Stimulated activated naive CD8-positive, alpha-beta T cell treated with anti-CD3 and anti-CD28 coated beads, Interleukin-15, amount 100 ng/mL, for 72 hours (primary cell): ENCODE data around the gene DST.
"Not testable (repeated sequence)": the region's sequence is repeated elsewhere in the genome, so short reads cannot be mapped to it uniquely, and the experiment has no call there.

Experiments
- ATAC-seq: fragments of 150-1000 bp; cut with Tn5 transposase; 2 replicates; pipeline ENCODE4 v1.10.0; 2021; ENCODE audit warnings: mild to moderate bottlenecking, moderate library complexity
- DNase-seq, 2 donors: peaks; one replicate each; pipeline ENCODE4 v3.0.0; 2021 to 2022
- H3K27ac Mint-ChIP-seq, 2 donors: one replicate each; pipeline ENCODE4 v1.8.0; 2022; ENCODE audit warnings: mild to moderate bottlenecking in 2 of 2, mixed read lengths in 2 of 2, moderate library complexity in 2 of 2
- H3K27me3 Mint-ChIP-seq: one replicate; pipeline ENCODE4 v1.8.0; 2022; ENCODE audit warnings: mixed read lengths
- H3K4me1 Mint-ChIP-seq: one replicate; pipeline ENCODE4 v1.8.0; 2022; ENCODE audit warnings: mild to moderate bottlenecking, mixed read lengths
- H3K4me3 Mint-ChIP-seq, 2 donors: one replicate each; pipeline ENCODE4 v1.8.0; 2022; ENCODE audit warnings: mild to moderate bottlenecking in 2 of 2, mixed read lengths in 2 of 2, moderate library complexity in 1 of 2
- H3K9me3 Mint-ChIP-seq, 2 donors: one replicate each; pipeline ENCODE4 v1.8.0; 2022; ENCODE audit warnings: mixed read lengths in 2 of 2

The DST gene

GRCh38 chr6:56514395-56514794 lies 128.3 kb downstream of the DST start:
- ATAC-seq (no peak), DNase-seq (no peak)
- Mint-ChIP-seq H3K4me3 (no peak overlapping the region), H3K4me1 (no peaks in the 10 kb centered on the region), H3K27ac (no peak overlapping the region), H3K9me3 (peaks cover 0 to 5% of the 10 kb centered on the region in 2 donors), H3K27me3 (no peaks in the 10 kb centered on the region)

DNA sequence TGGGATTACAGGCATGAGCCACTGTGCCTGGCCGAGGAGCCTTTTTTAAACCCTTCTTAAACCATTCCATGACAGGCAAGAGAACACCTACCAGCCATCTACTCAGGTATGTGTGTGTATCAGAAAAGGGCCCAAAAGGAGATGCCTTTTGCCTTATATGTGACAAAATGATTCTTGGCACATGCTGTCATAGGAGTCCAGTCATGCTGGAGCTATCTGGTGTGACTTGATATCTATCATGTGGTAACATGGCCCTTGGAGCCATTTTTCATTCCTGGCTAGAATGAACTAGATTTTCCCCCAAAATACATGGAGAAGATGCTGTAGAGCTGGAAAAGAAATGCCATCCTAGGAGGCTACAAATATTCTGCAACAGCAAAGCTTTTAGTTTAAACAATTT lies 129.1 kb downstream of the DST start:
- no peaks in the 10 kb centered on the region for H3K4me1 Mint-ChIP-seq
- ATAC-seq: no peak
- no peaks in the 10 kb centered on the region for H3K9me3 Mint-ChIP-seq
- DNase-seq: no peak
- H3K27ac Mint-ChIP-seq: no peak overlapping the region
- H3K27me3 Mint-ChIP-seq: no peaks in the 10 kb centered on the region
- H3K4me3 Mint-ChIP-seq: no peak overlapping the region

DNA sequence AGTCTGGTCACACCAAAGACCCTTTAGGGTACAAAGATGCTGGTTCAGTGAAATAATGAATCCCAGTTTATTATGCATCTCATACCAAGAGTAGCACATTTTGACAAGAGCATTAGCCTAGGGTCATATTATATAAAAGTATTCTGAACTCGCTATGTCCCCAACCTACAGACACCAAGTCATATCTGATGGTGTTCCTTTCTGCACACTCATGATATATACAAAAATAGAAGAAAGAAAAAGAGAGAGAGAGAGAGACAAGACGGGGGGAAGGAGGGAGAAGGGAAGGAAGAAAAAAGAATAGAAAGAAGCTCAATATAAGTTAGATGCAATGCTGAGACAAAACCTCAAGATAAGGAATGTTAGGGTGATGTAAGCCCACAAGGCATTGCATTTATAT lies 131.1 kb downstream of the DST start:
- DNase-seq (no peak), ATAC-seq (no peak)
- Mint-ChIP-seq H3K9me3 (no peaks in the 10 kb centered on the region), H3K27ac (no peak overlapping the region), H3K27me3 (no peaks in the 10 kb centered on the region), H3K4me3 (no peak overlapping the region), H3K4me1 (no peaks in the 10 kb centered on the region)

GRCh38 chr6:56510984-56511531 lies 131.6 kb downstream of the DST start:
- no peak for DNase-seq
- no peak overlapping the region for H3K27ac Mint-ChIP-seq
- no peaks in the 10 kb centered on the region for H3K4me1 Mint-ChIP-seq
- no peaks in the 10 kb centered on the region for H3K9me3 Mint-ChIP-seq
- ATAC-seq: no peak
- no peak overlapping the region for H3K4me3 Mint-ChIP-seq
- no peaks in the 10 kb centered on the region for H3K27me3 Mint-ChIP-seq

DNA sequence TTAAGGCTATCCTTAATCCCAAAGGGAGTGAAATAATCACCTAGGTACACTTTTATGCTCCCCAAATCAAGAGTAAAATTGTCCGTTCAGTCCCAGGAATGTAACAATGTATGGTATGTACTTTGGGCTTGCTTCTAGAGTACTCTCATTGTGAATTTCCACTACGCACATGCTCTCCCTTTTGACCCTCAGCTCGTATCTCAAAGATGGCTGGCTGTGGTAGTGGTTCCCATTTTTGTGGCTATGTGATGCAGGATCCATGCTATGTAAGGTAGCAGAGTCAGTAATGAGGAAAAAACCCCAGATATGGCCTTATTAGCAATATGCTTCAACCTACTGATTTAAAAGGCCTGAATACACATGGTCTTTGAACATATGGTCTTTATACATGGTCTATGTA lies 133.7 kb downstream of the DST start:
- no peak overlapping the region for H3K27ac Mint-ChIP-seq
- ATAC-seq: no peak
- DNase-seq: no peak
- no peaks in the 10 kb centered on the region for H3K9me3 Mint-ChIP-seq
- no peak overlapping the region for H3K4me3 Mint-ChIP-seq
- no peaks in the 10 kb centered on the region for H3K27me3 Mint-ChIP-seq
- H3K4me1 Mint-ChIP-seq: no peaks in the 10 kb centered on the region

DNA sequence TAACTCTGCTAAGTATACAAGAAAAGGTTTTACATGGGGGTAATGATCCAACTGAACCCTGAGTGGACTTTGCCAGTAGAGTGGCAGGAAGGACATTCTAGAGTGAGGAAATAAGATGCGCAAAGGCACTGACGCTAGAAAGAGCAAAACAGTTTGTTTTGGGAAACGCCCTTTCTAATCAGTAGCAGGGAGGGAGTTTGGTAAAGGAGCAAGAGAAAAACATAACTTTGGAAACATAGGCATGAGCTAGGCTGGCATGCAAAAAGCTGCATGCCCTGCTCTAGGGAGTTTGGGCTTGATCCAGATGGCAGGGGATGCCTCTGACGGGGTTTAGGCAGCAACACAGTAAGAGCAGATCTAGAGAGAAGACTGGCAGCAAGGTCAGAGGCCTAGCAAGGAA lies 135.2 kb downstream of the DST start:
- Mint-ChIP-seq H3K27ac (no peak overlapping the region), H3K9me3 (no peaks in the 10 kb centered on the region), H3K27me3 (no peaks in the 10 kb centered on the region)

DNA sequence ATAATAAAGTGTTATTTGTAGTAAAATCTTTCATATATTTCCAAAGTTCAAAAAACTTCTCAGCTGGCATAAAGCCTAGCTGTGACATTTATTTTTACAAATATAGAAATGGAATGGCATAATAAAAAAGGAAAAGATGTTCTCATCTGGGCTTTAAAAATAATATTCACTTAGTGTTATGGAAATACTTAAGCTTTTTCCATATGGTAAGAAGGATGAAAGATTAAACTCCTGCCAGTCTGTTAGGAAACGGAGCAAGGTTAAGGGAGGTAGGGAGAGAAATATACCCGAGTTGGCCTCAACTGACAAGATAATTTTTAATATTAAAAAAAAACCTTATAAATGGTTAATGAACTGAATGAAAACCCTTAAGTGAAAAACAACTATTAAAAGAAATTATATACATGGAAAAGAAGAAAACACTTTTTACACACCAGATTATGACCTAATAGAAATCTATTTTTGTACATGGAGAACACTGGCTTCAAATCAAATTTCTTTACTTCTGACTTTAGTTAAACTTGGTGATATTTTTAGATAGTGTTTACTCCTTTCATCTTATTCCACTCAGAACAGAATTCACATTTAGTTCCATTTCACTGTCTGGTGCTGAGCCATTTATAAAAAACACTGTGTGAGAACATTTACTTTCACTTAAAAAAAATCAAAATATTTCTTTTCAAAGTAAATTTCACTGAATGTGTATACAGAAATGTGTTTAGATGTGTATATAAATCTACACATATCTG lies 137.0 kb downstream of the DST start:
- H3K27me3 Mint-ChIP-seq: no peaks in the 10 kb centered on the region
- H3K4me1 Mint-ChIP-seq: no peaks in the 10 kb centered on the region
- no peak overlapping the region for H3K27ac Mint-ChIP-seq
- ATAC-seq (no peak), DNase-seq (no peak)
- H3K4me3 Mint-ChIP-seq: no peak overlapping the region
- no peaks in the 10 kb centered on the region for H3K9me3 Mint-ChIP-seq

More for the DNA sequence above, 135.2 kb downstream of the DST start:
- Mint-ChIP-seq H3K4me1 (no peaks in the 10 kb centered on the region), H3K4me3 (no peak overlapping the region)
- DNase-seq (no peak), ATAC-seq (no peak)

- H3K27ac Mint-ChIP-seq: no peak overlapping the region
- no peak for DNase-seq
- H3K4me3 Mint-ChIP-seq: no peak overlapping the region
- no peaks in the 10 kb centered on the region for H3K27me3 Mint-ChIP-seq
- no peaks in the 10 kb centered on the region for H3K4me1 Mint-ChIP-seq
- no peaks in the 10 kb centered on the region for H3K9me3 Mint-ChIP-seq
- ATAC-seq: no peak
Measured at GRCh38 chr6:56501993-56502392, 140.7 kb downstream of the DST start.

GRCh38 chr6:56499095-56499494 lies 143.6 kb downstream of the DST start:
- H3K4me1 Mint-ChIP-seq: no peaks in the 10 kb centered on the region
- H3K27ac Mint-ChIP-seq: no peak overlapping the region
- no peaks in the 10 kb centered on the region for H3K27me3 Mint-ChIP-seq
- no peaks in the 10 kb centered on the region for H3K9me3 Mint-ChIP-seq
- no peak overlapping the region for H3K4me3 Mint-ChIP-seq
- ATAC-seq (no peak), DNase-seq (no peak)

GRCh38 chr6:56497691-56498090 lies 145.0 kb downstream of the DST start:
- H3K4me3 Mint-ChIP-seq: no peak overlapping the region
- DNase-seq: no peak
- no peak overlapping the region for H3K27ac Mint-ChIP-seq
- ATAC-seq: no peak
- H3K9me3 Mint-ChIP-seq: no peaks in the 10 kb centered on the region
- H3K4me1 Mint-ChIP-seq: no peaks in the 10 kb centered on the region
- H3K27me3 Mint-ChIP-seq: no peaks in the 10 kb centered on the region

GRCh38 chr6:56497240-56497639 lies 145.4 kb downstream of the DST start:
- ATAC-seq (no peak), DNase-seq (no peak)
- Mint-ChIP-seq H3K27ac (no peak overlapping the region), H3K4me1 (no peaks in the 10 kb centered on the region), H3K27me3 (no peaks in the 10 kb centered on the region), H3K4me3 (no peak overlapping the region), H3K9me3 (no peaks in the 10 kb centered on the region)

- ATAC-seq, H3K27me3 Mint-ChIP-seq, H3K4me1 Mint-ChIP-seq: not testable (repeated sequence)
Measured at GRCh38 chr6:56496650-56497049, 146.0 kb downstream of the DST start.

DNA sequence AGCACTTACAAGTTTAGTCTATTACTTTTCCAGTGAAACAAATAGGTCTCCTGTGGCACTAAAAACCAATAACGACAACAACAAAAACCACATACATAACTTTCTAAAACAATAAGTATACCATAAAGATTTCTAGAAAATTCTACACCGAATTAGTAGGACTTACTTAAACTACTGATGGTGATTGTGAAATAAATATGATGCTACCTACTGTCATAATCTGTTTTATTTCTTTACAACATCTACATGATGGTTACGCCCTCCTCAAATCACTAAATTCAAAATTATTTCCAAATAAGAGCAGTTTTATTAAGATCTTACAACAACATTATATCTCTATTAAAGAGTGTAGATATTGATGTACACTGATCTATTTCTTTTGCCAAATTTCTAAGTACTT lies 147.0 kb downstream of the DST start:
- no peak for ATAC-seq
- no peak overlapping the region for H3K4me3 Mint-ChIP-seq

More at GRCh38 chr6:56496650-56497049, 146.0 kb downstream of the DST start:
- not testable (repeated sequence) for H3K27ac Mint-ChIP-seq, DNase-seq, H3K4me3 Mint-ChIP-seq, H3K9me3 Mint-ChIP-seq

DNA sequence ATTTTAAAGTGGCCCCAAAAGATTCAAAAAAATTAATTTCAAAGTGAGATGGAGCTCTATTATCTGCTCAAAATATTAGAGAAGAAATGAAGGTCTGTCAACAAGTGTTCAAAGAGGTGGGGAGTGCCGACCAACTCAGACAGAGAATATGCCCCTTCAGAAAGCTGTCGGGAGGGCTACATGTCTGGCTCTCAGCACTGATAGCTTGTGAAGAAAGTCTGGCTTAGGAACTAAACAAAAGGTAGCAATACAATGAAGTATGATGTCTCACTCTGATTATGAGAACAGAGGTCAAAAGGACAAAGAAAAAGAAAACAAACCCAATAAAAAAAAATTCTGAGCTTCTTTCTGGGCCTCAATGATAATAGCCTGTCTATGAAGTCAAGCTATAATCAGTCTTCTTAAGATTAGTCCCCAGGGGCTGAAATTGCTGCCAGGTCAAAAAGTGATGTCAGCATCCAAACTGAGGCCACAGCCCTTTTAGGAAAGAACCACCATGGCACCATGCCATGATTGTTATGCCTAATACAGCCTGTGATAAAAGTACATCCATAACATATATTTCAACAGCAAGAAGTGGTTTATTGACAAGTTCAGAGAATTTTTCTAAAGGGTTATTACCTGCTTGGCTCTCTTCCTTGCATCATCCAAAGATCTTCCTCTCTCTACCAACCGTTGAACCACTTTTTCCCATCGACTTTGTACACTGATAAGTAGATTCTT lies 150.9 kb downstream of the DST start:
- ATAC-seq: no peak
- no peak for DNase-seq
- Mint-ChIP-seq H3K4me3 (no peak overlapping the region), H3K27ac (peak overlapping the region in 1 of 2 donors; percentile 54), H3K4me1 (no peaks in the 10 kb centered on the region), H3K9me3 (no peaks in the 10 kb centered on the region), H3K27me3 (no peaks in the 10 kb centered on the region)

More for the DNA sequence above, 147.0 kb downstream of the DST start:
- H3K27me3 Mint-ChIP-seq: no peaks in the 10 kb centered on the region
- DNase-seq: no peak
- no peaks in the 10 kb centered on the region for H3K9me3 Mint-ChIP-seq
- H3K4me1 Mint-ChIP-seq: no peaks in the 10 kb centered on the region
- H3K27ac Mint-ChIP-seq: no peak overlapping the region

- H3K27ac Mint-ChIP-seq: no peak overlapping the region
- H3K27me3 Mint-ChIP-seq: no peaks in the 10 kb centered on the region
- DNase-seq (no peak), ATAC-seq (no peak)
- H3K4me3 Mint-ChIP-seq: no peak overlapping the region
- no peaks in the 10 kb centered on the region for H3K9me3 Mint-ChIP-seq
- no peaks in the 10 kb centered on the region for H3K4me1 Mint-ChIP-seq
Measured at GRCh38 chr6:56490993-56491392, 151.7 kb downstream of the DST start.

DNA sequence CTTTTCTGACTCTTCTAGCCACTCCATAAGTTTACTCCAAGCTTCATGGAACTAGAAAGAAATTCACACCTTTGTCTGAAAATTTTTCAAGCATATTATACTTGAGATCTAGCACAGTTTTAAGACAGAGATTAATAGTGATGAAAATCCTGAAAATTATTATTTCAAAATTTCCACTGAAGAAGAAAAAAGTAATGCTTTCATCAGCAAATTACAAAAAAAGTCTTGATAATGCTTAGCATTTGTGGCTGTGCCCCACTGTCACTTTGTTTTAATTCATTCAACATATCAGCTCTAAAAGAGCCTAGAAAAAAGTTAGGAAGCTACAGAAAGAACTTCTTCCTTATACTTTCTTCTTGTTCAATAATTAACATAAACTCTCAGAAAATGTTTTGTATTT lies 153.1 kb downstream of the DST start:
- Mint-ChIP-seq H3K4me3 (no peak overlapping the region), H3K9me3 (no peaks in the 10 kb centered on the region)
- ATAC-seq: no peak

More for the DNA sequence above, 153.1 kb downstream of the DST start:
- H3K4me1 Mint-ChIP-seq: no peaks in the 10 kb centered on the region
- no peaks in the 10 kb centered on the region for H3K27me3 Mint-ChIP-seq
- no peak overlapping the region for H3K27ac Mint-ChIP-seq
- DNase-seq: no peak
